ENCODE measurements around the gene ZNF512B.

DNA sequence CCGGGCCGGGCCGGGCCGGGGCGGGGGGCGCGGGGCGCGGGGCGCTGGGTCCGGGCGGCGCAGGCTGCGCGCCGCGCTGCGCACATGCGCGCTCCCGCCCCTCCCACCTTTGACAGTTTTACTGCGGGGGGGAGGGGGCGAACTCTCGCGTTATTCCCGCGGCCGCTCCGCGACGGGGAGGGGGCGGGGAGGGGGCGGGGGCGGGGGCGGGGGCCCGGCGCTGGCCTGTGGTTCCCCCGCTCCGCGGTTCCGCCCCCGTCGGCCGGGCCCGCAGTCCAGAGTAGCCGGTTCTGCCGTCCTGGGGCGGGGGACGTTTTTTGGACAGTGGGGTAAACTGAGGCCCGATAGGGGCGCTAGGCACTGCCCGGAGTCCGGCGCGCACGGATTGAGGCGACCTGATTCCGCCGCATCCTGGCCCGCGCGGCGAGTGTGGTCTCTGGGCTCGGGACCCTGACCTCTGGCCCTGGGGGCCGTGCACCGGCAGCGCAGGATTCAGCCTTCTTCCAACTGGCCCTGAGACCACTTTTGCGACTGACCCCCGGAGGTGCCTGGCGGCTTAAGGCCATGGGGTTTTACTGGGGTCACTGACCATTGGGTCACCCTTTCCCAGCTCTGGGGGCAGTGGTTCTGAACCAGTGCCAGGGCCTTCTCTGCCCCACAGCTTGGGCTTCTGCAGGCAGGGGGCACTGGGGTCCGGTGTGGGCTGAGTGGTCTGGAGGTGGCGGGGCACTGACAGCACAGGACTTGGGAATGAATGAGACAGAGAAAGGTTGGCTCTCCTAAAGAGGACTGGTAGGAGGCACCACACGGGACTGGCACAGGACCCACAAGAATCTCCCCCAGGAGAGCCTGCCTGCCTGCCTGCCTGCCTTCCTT lies at the start of gene ZNF512B:
- TF ChIP-seq POLR2AphosphoS5 (IDR thresholded peaks at IDR 0.05; ENCODE audit: low read depth) (peak; percentile 51), CREB1 (CRISPR knock-in tag; IDR thresholded peaks at IDR 0.05; ENCODE audit: low read depth) (no peak), EZH2phosphoT487 (IDR thresholded peaks at IDR 0.05; ENCODE audit: unreplicated experiment) (no peak), ZNF114 (CRISPR knock-in tag; IDR thresholded peaks at IDR 0.05) (no peak), EZH2 (IDR thresholded peaks at IDR 0.05; ENCODE audit: low read depth, unreplicated experiment) (no peak), JUNB (IDR thresholded peaks at IDR 0.05; ENCODE audit: unreplicated experiment) (no peak), NANOG (IDR thresholded peaks at IDR 0.05; ENCODE audit: borderline replicate concordance) (no peak), STAT1 (IDR thresholded peaks at IDR 0.05; ENCODE audit: unreplicated experiment) (no peak), ZNF331 (CRISPR knock-in tag; IDR thresholded peaks at IDR 0.05; ENCODE audit: low read depth) (no peak)
- TF ChIP-seq, protein P1, sequence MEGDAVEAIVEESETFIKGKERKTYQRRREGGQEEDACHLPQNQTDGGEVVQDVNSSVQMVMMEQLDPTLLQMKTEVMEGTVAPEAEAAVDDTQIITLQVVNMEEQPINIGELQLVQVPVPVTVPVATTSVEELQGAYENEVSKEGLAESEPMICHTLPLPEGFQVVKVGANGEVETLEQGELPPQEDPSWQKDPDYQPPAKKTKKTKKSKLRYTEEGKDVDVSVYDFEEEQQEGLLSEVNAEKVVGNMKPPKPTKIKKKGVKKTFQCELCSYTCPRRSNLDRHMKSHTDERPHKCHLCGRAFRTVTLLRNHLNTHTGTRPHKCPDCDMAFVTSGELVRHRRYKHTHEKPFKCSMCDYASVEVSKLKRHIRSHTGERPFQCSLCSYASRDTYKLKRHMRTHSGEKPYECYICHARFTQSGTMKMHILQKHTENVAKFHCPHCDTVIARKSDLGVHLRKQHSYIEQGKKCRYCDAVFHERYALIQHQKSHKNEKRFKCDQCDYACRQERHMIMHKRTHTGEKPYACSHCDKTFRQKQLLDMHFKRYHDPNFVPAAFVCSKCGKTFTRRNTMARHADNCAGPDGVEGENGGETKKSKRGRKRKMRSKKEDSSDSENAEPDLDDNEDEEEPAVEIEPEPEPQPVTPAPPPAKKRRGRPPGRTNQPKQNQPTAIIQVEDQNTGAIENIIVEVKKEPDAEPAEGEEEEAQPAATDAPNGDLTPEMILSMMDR (conservative IDR thresholded peaks at IDR 0.05; ENCODE audit: low read depth in 2 of 2), result no peak
- TF ChIP-seq, protein P2, sequence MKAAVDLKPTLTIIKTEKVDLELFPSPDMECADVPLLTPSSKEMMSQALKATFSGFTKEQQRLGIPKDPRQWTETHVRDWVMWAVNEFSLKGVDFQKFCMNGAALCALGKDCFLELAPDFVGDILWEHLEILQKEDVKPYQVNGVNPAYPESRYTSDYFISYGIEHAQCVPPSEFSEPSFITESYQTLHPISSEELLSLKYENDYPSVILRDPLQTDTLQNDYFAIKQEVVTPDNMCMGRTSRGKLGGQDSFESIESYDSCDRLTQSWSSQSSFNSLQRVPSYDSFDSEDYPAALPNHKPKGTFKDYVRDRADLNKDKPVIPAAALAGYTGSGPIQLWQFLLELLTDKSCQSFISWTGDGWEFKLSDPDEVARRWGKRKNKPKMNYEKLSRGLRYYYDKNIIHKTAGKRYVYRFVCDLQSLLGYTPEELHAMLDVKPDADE (IDR thresholded peaks at IDR 0.05), result no peak
- TF ChIP-seq, protein P3, sequence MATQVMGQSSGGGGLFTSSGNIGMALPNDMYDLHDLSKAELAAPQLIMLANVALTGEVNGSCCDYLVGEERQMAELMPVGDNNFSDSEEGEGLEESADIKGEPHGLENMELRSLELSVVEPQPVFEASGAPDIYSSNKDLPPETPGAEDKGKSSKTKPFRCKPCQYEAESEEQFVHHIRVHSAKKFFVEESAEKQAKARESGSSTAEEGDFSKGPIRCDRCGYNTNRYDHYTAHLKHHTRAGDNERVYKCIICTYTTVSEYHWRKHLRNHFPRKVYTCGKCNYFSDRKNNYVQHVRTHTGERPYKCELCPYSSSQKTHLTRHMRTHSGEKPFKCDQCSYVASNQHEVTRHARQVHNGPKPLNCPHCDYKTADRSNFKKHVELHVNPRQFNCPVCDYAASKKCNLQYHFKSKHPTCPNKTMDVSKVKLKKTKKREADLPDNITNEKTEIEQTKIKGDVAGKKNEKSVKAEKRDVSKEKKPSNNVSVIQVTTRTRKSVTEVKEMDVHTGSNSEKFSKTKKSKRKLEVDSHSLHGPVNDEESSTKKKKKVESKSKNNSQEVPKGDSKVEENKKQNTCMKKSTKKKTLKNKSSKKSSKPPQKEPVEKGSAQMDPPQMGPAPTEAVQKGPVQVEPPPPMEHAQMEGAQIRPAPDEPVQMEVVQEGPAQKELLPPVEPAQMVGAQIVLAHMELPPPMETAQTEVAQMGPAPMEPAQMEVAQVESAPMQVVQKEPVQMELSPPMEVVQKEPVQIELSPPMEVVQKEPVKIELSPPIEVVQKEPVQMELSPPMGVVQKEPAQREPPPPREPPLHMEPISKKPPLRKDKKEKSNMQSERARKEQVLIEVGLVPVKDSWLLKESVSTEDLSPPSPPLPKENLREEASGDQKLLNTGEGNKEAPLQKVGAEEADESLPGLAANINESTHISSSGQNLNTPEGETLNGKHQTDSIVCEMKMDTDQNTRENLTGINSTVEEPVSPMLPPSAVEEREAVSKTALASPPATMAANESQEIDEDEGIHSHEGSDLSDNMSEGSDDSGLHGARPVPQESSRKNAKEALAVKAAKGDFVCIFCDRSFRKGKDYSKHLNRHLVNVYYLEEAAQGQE (IDR thresholded peaks at IDR 0.05; ENCODE audit: unreplicated experiment), result no peak
